ENCODE data around the gene BORCS5. TPM values are rescaled to one million over a fixed set of nuclear protein-coding genes. Genes with fewer than 3 reads are reported as not detected.

BORCS5 gene
- polyA plus RNA-seq, 2 of the 4 experiments (the other 2 are of a cell fraction): 5.1 to 10.2 TPM

GRCh38 chr12:12381982-12382381 lies 25.1 kb downstream of the BORCS5 start:
- 82% methylated on average over 3 of the region's 3 CpGs for WGBS (ENCODE audit: missing lambda C conversion rate)
- ATAC-seq (no peak), DNase-seq (ENCODE audit: low read depth in 1 of 2, low spot score in 1 of 2) (no peak), FAIRE-seq (no peak)
- CTCF ChIA-PET: no interaction called here
- peaks cover 4% of the 10 kb centered on the region; the same call in 1 of the 3 replicates for H3K9me3 ChIP-seq
- POLR2A ChIA-PET: no interaction called here
- no peak overlapping the region for H3K4me2 ChIP-seq
- TF ChIP-seq ESRRA (IDR thresholded peaks at IDR 0.05; ENCODE audit: borderline replicate concordance, low read length) (no peak), EHMT2 (IDR thresholded peaks at IDR 0.05; ENCODE audit: low read depth) (no peak), TFCP2L1 (CRISPR knock-in tag; IDR thresholded peaks at IDR 0.05) (no peak), E2F6 (IDR thresholded peaks at IDR 0.05; ENCODE audit: borderline replicate concordance, low read depth) (no peak), HEYL (CRISPR knock-in tag; IDR thresholded peaks at IDR 0.05) (no peak), HMGXB4 (CRISPR knock-in tag; IDR thresholded peaks at IDR 0.05; ENCODE audit: borderline replicate concordance) (no peak), NPAS2 (CRISPR knock-in tag; IDR thresholded peaks at IDR 0.05; ENCODE audit: borderline replicate concordance) (no peak), NFE2L2 (conservative IDR thresholded peaks at IDR 0.05; ENCODE audit: low read length) (no peak), CBX8 (IDR thresholded peaks at IDR 0.05) (no peak)
- TF ChIP-seq, protein P1, sequence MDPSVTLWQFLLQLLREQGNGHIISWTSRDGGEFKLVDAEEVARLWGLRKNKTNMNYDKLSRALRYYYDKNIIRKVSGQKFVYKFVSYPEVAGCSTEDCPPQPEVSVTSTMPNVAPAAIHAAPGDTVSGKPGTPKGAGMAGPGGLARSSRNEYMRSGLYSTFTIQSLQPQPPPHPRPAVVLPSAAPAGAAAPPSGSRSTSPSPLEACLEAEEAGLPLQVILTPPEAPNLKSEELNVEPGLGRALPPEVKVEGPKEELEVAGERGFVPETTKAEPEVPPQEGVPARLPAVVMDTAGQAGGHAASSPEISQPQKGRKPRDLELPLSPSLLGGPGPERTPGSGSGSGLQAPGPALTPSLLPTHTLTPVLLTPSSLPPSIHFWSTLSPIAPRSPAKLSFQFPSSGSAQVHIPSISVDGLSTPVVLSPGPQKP (IDR thresholded peaks at IDR 0.05; ENCODE audit: low read depth, low read length): no peak
- TF ChIP-seq, protein P2, sequence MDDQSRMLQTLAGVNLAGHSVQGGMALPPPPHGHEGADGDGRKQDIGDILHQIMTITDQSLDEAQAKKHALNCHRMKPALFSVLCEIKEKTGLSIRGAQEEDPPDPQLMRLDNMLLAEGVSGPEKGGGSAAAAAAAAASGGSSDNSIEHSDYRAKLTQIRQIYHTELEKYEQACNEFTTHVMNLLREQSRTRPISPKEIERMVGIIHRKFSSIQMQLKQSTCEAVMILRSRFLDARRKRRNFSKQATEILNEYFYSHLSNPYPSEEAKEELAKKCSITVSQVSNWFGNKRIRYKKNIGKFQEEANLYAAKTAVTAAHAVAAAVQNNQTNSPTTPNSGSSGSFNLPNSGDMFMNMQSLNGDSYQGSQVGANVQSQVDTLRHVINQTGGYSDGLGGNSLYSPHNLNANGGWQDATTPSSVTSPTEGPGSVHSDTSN (IDR thresholded peaks at IDR 0.05): no peak
- no peak overlapping the region for H3K27ac ChIP-seq
- peaks cover 11% of the 10 kb centered on the region; the same call in 2 of the 3 replicates for H3K4me1 ChIP-seq
- no peak overlapping the region for H3K4me3 ChIP-seq

- Histone ChIP-seq H3K27ac (peak overlapping the region in 1 of 2 experiments; percentile 25; a peak in 2 of 6 replicates), H3K9me3 (peaks cover 4% of the 10 kb centered on the region; the same call in 1 of the 3 replicates), H3K4me2 (no peak overlapping the region), H3K4me1 (peaks cover 18% of the 10 kb centered on the region), H3K4me3 (no peak overlapping the region)
- FAIRE-seq: no peak
- no peak; a peak in 1 of 6 replicates for ATAC-seq
- CTCF ChIA-PET: interaction anchor here (0.6 to 4.1 kb wide), 8 partner anchors 8 to 328 kb away, joined by 3 to 33 read pairs (median 4); partner anchors contain the start of gene DUSP16
- 79% methylated on average over 7 of the region's 7 CpGs for WGBS (ENCODE audit: missing lambda C conversion rate)
- TF ChIP-seq KDM5A (IDR thresholded peaks at IDR 0.05) (no peak), PHF8 (IDR thresholded peaks at IDR 0.05; ENCODE audit: borderline replicate concordance, low read depth) (no peak), ZSCAN20 (CRISPR knock-in tag; IDR thresholded peaks at IDR 0.05) (no peak)
- DNase-seq (ENCODE audit: low read depth in 1 of 2, low spot score in 1 of 2): no peak
- POLR2A ChIA-PET: no interaction called here
Measured at GRCh38 chr12:12384571-12385340, 27.9 kb downstream of the BORCS5 start.

- Histone ChIP-seq H3K4me1 (peaks cover 12% of the 10 kb centered on the region), H3K4me2 (peak overlapping the region; percentile 34), H3K4me3 (no peak overlapping the region), H3K27ac (peak overlapping the region; percentile 18 to 65; a peak in 3 of 6 replicates), H3K9me3 (no peaks in the 10 kb centered on the region)
- ATAC-seq: no peak
- CTCF ChIA-PET: interaction anchor here (1.5 to 4.1 kb wide), 4 partner anchors 10 to 269 kb away, joined by 3 to 33 read pairs (median 13); no protein-coding TSS in a partner anchor
- no peak for DNase-seq (ENCODE audit: low read depth in 1 of 2, low spot score in 1 of 2)
- TF ChIP-seq, protein P3, sequence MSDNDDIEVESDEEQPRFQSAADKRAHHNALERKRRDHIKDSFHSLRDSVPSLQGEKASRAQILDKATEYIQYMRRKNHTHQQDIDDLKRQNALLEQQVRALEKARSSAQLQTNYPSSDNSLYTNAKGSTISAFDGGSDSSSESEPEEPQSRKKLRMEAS (IDR thresholded peaks at IDR 0.05): no peak
- no peak for TF ChIP-seq CHD2 (IDR thresholded peaks at IDR 0.05; ENCODE audit: low read length, partially characterized antibody)
- no peak for TF ChIP-seq BHLHE40 (IDR thresholded peaks at IDR 0.05; ENCODE audit: low read depth, low read length)
- no peak for TF ChIP-seq RFX5 (IDR thresholded peaks at IDR 0.05)
- TF ChIP-seq NPAS2 (CRISPR knock-in tag; IDR thresholded peaks at IDR 0.05; ENCODE audit: borderline replicate concordance): no peak
- POLR2A ChIA-PET: no interaction called here
- 51% methylated on average over 3 of the region's 3 CpGs for WGBS (ENCODE audit: missing lambda C conversion rate)
- no peak for FAIRE-seq
Measured at GRCh38 chr12:12387501-12387900, 30.6 kb downstream of the BORCS5 start.
